ENCODE results near the gene SCN4A.

GRCh38 chr17:63937920-63938319 is 34.8 kb downstream of the SCN4A start:
- TF ChIP-seq CTCF (conservative IDR thresholded peaks at IDR 0.05 in 1 of 2, IDR thresholded peaks at IDR 0.05 in 1 of 2; ENCODE audit: extremely low read depth in 1 of 2, insufficient read depth in 1 of 2, low read depth in 1 of 2, low read length in 2 of 2), result no peak
- TF ChIP-seq EZH2 (IDR thresholded peaks at IDR 0.05; ENCODE audit: borderline replicate concordance, low read length), result no peak
